ENCODE results near the gene ALDH3B2.
A peak's percentile ranks its signal among the peaks of the same experiment; 100 is the strongest.
"Not testable (repeated sequence)": the region's sequence is repeated elsewhere in the genome, so short reads cannot be mapped to it uniquely, and the experiment has no call there.

The ALDH3B2 gene

DNA sequence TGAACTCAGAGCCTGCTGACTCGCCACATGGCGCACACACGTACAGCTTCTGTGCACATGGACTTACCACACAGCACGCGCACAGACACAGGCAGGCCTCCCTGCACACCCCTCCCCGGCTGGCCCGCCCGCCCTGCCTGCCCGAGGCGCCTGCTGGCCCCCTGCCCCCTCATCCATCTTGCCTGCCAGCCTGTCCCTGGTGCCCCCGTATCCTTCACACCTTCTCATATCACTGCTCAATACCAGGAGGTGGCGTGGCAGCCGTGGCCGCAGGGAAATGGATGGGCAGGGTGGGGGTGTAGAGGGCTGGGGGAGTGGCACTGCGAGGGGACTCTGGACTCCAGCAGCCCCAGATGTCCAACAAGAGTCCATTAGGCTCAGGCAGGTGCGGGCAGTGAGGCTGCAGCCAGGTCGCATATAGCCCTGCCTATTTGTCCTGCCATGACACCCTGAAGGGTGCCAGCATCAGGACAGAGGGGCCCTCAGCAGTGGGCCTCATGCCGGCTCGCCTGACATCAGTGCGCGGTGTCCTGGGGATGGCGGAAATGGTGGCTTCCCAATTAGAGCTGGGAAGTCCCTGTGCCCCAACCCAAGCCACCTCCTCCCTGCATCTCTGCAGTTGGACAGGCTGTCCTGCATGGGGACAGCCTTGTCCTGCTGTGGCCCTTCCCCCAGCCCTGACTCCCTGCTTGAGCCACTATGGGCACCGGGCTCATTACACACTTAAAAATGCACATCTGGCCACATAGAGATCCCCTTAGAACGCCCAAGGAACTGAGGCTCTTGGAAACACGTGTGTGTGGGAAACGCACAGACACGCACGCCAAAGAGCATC is 32.9 kb downstream of the ALDH3B2 start:
- no peak overlapping the region for H3K4me3 ChIP-seq (ENCODE audit: low read depth, low read length)
- TF ChIP-seq, protein P1, sequence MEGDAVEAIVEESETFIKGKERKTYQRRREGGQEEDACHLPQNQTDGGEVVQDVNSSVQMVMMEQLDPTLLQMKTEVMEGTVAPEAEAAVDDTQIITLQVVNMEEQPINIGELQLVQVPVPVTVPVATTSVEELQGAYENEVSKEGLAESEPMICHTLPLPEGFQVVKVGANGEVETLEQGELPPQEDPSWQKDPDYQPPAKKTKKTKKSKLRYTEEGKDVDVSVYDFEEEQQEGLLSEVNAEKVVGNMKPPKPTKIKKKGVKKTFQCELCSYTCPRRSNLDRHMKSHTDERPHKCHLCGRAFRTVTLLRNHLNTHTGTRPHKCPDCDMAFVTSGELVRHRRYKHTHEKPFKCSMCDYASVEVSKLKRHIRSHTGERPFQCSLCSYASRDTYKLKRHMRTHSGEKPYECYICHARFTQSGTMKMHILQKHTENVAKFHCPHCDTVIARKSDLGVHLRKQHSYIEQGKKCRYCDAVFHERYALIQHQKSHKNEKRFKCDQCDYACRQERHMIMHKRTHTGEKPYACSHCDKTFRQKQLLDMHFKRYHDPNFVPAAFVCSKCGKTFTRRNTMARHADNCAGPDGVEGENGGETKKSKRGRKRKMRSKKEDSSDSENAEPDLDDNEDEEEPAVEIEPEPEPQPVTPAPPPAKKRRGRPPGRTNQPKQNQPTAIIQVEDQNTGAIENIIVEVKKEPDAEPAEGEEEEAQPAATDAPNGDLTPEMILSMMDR (IDR thresholded peaks at IDR 0.05; ENCODE audit: low read depth, low read length) = no peak

- no peak overlapping the region for H3K4me3 ChIP-seq (ENCODE audit: low read depth, low read length)
- TF ChIP-seq, protein P1 (IDR thresholded peaks at IDR 0.05; ENCODE audit: low read depth, low read length) = no peak
Measured at GRCh38 chr11:67640758-67641337, 33.6 kb downstream of the ALDH3B2 start.

DNA sequence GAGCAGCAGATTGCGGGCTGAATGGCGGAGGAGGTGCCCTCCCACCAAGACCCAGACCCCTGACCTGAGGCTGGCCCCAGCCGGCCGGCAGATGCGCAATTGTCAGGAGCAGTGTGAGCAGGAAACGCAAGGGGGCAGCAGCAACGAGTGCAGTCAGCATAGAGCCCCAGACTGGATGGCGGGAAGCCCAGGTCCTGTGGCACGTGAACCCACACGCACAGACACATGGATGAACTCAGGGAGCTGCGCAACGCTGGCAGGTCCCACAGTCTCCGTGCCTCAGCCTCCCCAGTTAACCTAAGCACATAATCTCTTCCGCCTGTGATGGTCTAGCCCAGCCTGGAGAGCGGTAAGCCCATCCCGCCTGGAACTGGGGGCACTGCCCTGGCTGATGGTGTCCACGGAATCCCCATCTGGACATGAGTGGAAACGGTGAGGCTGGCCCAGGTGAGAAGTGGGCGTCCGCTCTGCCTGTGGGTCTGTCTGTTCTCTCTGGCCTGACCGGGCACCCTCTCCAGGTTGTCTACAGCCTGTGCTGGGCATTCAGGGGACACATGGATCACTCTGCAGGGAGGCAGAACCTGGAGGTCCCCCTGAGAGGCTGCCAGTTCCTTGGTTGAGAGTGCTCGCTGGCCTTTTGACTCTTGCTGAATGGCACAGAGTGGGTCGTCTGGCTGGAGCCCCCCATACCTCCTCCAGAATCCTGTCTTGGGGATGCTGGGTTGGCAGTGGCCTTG is 34.2 kb downstream of the ALDH3B2 start:
- TF ChIP-seq, protein P1 (IDR thresholded peaks at IDR 0.05; ENCODE audit: low read depth, low read length) = peak; percentile 60
- H3K4me3 ChIP-seq (ENCODE audit: low read depth, low read length) = no peak overlapping the region

DNA sequence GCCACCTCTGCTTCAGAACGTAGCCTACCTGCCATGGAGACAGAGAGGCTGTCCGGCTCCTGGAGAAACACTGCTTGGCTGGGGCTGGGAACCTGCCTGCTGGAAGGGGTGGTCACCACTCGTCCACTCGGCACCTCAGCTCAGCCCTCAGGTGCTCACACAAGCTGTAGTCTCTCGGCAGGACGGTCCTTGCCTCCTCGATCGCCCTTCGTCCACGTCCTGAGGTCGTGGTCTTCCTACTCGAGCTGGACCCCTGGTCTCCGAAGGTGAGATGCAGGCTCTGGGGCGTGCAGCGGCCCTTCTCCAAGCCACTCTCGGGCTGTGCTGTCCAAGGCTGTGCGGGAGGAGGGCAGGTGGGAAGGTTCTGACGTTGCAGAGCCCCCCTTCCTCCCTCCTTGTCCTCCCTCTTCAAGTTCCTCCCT is 35.0 kb downstream of the ALDH3B2 start, which contains the start of gene TBX10:
Gene TBX10, minus strand, starts transcription at position 326 of the 422 bp plus-strand sequence. Its CDS starts 291 bp downstream, at position 35.
- TF ChIP-seq, protein P1 (IDR thresholded peaks at IDR 0.05; ENCODE audit: low read depth, low read length) = no peak
- no peak within 1 kb of the TSS for H3K4me3 ChIP-seq (ENCODE audit: low read depth, low read length)

DNA sequence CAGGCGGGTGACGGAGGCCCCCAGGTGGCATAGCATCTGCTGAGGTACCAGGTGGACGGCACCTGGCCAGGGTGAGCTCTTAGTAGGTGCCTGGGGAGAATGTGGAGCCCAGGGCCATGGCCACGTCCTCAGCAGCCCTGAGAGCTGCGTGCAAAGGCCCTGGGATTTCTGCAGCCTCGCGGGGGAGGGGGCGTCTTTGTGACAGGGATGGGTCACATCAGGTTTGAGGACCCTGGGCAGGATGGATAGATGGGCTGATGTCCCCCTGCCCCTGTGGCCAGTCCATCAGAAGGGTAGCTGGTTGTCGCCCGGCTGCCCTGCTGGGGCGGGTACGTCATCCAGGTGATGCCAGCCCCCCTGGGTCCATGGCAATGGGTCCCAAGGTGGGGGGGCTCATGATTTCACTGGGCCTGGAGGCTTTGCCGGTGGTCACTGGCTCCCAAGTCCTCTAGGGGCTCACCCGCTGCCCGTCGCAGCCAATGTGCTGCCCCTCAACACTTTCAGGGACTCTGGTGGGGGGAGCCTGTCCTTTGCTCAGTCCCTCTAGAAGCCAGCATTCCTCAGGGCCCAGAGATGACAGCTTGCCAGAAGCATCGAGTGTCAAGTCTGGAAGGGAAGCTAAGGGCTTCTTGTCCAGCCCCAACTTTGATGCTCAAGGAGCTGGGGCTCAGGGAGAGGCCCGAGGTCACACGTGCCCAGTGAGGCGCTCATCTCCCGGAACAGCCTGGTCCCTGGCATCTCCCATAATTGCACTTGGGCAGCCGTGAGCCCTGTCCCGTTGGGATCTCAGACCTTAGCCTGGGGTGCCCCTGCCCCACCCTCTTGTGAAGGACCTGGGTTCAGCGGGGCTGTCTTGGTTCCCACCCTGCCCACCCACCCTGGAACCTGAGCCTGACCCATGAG is 35.6 kb downstream of the ALDH3B2 start:
- no peak overlapping the region for H3K4me3 ChIP-seq (ENCODE audit: low read depth, low read length)
- TF ChIP-seq, protein P1 (IDR thresholded peaks at IDR 0.05; ENCODE audit: low read depth, low read length) = no peak

DNA sequence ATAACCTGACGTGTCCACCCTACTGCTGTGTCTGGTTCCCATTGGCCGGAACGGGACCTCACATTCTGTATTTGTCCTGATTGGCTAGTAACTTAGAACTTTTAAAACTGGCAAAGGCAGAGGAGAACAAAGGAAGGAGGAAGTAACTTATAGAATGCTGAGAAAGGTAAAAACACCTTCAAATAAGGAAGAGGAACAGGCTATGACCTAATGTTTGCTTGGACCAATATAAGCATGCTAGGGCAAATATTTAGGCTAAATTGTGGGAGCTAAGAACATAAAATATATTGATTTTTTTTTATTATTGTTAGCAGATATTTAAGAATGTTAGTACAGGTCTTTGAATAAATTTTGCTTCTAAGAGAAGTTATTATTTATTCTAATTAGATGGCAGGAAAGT is 37.0 kb downstream of the ALDH3B2 start:
- not testable (repeated sequence) for H3K4me3 ChIP-seq (ENCODE audit: low read depth, low read length)

DNA sequence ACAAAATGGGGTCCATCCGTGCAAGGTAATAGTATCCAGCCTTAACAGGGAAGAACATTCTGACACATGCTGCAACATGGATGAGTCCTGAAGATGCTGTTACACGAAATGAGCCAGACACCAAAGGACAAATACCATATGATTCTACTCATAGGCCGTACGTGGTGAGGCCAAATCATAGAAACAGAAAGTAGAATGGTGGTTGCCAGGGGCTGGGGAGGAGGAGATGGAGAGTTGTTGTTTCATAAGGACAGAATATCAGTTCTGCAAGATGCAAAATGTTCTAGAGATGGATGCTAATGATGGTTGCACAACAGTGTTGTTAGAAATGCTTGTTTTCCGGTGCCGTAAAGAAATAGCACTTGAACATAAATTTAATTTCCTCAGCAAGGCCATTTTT is 37.5 kb downstream of the ALDH3B2 start:
- TF ChIP-seq, protein P1 (IDR thresholded peaks at IDR 0.05; ENCODE audit: low read depth, low read length) = no peak
- no peak overlapping the region for H3K4me3 ChIP-seq (ENCODE audit: low read depth, low read length)

Data from WI38 (cell line).